HG03066 (cell line): Measurements from ENCODE around the gene CCL18.
"Not testable (repeated sequence)": the region's sequence is repeated elsewhere in the genome, so short reads cannot be mapped to it uniquely, and the experiment has no call there.

Experiments used
- ATAC-seq: cut with Tn5 transposase; IDR thresholded peaks from one replicate; pipeline ENCODE4 v1.9.1; 2021; ENCODE audit warnings: low read depth; ENCODE audit not compliant: unreplicated experiment

CCL18 gene

GRCh38 chr17:36099004-36099403, 34.9 kb downstream of the CCL18 start:
- ATAC-seq, result not testable (repeated sequence)

- peak; percentile 83 for ATAC-seq
Measured at GRCh38 chr17:36103401-36103975, 39.4 kb downstream of the CCL18 start, which contains the start of gene CCL4. Gene CCL4, plus strand, starts transcription at chr17:36103827. Its CDS starts 79 bp downstream, at chr17:36103906.

DNA sequence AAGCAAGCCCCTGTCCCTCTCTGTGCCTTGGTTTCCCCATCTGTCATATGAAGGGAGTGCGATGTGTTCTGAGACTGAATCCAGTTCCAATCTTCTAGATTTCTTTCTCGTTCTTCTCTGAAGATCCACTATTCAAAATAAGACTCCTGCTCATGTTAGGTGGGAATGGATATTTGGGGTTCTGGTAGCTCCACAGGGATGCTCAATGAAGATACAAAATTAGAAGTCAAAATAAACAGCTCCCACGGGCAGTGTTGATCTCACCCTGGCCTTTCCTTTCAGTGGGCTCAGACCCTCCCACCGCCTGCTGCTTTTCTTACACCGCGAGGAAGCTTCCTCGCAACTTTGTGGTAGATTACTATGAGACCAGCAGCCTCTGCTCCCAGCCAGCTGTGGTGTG, 40.2 kb downstream of the CCL18 start:
- ATAC-seq, result not testable (repeated sequence)

DNA sequence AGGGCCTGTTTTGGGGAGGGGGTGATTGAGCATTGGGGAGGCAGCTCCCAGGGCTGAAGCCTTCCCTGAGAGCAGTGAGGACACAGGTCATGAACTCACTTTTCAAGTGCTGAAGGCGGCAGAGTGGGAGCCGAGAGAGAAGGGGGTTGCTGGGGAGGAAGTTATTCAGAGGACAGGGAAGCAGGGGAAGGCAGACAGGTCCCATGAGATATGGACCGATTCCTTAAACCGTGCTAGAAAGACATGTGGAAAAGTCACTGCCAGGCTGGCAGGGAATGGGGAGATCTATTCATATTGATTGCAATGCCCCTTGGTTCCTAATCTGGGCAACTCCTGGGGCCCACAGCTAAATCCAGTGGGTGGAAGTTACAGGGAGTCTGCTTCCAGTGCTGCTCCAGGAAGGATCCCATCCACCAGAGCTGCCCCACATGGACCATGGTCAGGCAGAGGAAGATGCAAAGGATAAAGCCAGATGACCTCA, 40.7 kb downstream of the CCL18 start:
- no peak for ATAC-seq

DNA sequence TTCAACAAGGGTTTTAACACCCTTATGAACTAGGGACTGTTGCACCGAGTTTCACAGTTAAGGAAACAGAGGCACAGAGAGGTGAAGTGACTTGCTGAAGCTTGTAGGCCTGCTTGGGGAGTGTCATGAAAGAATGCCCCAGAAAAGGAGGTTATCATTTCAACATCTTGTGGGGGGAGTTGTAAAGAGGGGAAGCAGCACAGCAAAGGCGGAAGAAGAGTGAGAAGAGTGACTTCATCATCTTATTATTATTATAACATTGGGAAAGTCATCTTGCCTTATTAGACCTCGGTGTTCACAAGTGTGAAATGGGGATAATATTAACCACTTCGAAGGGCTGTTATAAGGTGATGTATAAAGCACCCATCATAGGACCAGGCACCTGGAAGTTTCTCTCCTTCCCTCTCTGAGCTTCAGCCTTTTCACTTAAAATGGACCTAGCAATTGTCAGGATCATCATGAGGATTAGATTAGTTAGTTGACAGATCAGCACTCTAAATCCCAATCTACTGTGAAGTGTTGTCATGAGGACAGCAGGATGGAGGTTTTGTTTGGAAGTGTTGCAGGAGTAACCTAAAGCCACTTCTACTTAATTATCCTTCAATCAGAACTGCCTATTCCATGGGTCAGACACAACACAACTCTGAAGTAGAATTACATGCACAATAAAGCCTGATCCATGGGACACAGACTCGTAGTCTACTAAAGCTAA, 41.9 kb downstream of the CCL18 start:
- no peak for ATAC-seq

DNA sequence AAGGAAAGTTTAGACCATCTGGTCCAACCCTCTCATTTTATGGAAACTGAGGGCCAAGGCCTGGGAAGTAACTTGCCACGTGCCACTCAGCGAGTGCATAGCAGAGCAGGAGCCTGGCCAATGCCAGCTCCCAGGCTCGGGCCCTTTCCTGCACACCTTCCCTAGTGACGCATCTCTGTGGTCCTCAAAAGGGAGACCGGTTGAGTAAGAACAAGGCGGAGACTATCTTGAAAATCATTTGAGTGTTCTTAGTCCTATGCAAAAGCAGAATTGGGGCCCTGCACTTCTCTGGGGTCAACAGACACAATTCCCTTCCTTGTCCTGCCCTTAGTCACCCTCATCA, 42.4 kb downstream of the CCL18 start:
- no peak for ATAC-seq

DNA sequence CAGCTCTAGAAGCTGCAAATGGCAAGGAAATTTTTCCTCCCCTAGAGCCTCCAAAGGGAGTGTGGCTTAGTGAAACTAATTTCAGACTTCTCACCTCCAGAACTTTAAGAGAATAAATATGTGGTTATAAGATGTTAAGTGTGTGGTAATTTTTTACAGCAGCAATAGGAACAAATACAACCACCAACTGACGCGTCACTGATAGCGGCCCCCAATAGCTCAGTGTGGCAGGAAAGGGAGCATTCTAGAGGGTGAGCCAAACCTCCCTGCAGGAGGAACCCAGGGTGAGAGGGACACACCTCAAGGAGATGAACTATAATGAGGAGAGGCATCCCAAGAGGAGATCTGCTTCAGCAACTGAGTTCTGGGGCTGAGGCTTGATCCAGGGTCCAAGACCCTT, 43.6 kb downstream of the CCL18 start:
- no peak for ATAC-seq

DNA sequence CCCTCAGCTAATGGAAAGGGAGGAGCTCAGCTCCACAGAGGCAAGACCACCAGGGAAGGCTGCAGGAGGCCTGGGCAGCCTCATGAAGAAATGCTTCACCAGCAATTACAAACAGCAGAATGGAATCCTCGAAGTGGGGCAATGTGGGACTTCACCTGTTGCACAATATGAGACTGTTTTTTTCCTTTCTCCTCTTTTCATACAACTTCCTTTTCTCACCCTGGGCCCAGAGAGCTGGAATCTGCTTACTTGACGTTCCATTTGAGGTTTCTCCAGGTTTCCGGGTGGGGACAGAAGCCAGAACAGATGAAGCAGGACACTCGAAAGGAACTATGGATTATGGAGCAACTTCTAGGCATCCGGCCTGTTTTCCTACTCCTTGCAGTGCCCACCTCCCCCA, 44.2 kb downstream of the CCL18 start:
- ATAC-seq, result not testable (repeated sequence)

GRCh38 chr17:36111068-36111490, 47.0 kb downstream of the CCL18 start:
- ATAC-seq, result no peak

DNA sequence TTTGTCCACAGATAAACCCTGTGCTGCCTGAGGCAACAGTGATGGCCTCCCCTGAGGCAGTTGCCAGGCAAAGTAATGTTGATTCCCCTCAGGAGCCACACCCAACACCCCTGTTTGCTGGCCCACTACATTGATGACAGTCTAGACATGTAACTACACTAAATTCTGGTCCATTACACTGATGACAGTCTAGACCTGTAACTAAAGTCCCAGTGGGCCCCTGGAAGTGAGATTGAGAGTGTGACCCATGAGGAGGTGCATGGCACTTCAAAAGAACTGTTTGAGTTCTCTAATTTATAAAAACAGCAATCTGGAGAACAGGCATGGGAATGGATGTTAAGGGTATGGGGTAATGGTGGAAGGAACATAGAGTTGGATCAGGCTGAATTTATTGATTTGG, 48.5 kb downstream of the CCL18 start:
- no peak for ATAC-seq

DNA sequence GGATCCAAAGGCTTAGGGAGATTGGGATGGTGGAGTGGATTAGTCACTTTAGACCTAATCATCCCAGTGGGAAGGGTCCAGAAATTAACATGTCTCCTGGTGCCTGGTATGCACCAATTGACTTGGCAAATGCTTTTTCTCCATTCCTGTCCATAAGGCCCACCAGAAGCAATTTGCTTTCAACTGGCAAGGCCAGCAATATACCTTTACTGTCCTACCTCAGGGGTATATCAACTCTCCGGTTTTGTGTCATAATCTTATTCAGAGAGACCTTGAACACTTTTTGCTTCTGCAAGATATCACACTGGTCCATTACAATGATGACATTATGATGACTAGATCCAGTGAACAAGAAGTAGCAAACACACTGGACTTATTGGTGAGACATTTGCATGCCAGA, 49.1 kb downstream of the CCL18 start:
- ATAC-seq, result not testable (repeated sequence)

DNA sequence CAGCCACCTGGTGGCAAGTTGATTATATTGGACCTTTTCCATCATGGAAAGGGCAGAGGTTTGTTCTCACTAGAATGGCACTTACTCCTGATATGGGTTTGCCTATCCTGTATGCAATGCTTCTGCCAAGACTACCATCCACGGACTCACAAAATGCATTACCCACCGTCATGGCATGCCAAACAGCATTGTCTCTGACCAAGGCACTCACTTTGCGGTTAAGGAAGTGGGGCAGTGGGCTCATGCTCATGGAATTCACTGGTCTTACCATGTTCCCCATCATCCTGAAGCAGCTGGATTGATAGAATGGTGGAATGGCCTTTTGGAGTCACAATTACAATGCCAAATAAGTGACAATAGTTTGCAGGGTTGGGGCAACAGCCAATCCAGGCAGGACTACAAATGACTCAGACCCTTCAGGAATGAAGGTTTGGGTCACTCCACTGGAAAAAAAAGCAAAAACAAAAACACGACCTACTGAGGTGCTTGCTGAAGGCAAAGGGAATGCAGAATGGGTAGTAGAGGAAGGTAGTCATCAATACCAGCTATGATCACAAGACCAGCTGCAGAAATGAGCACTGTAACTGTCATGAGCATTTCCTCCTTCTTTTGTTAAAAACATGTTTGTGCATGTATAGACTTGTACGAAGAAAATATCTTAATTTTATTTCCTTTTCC, 51.0 kb downstream of the CCL18 start:
- ATAC-seq, result not testable (repeated sequence)

DNA sequence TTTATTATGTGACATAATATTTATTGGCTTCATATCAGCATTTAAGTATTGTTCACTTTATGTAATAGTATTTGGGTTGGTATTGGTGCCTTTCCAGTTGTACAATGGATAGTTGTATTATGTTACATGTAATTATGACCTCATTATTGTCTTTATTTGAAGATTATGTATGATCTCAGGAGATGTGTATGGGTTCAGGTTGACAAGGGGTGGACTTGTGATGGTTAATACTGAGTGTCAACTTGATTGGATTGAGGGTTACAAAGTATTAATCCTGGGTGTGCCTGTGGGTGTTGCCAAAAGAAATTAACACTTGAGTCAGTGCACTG, 51.5 kb downstream of the CCL18 start:
- ATAC-seq, result not testable (repeated sequence)

GRCh38 chr17:36117505-36118382, 53.7 kb downstream of the CCL18 start:
- ATAC-seq, result no peak

DNA sequence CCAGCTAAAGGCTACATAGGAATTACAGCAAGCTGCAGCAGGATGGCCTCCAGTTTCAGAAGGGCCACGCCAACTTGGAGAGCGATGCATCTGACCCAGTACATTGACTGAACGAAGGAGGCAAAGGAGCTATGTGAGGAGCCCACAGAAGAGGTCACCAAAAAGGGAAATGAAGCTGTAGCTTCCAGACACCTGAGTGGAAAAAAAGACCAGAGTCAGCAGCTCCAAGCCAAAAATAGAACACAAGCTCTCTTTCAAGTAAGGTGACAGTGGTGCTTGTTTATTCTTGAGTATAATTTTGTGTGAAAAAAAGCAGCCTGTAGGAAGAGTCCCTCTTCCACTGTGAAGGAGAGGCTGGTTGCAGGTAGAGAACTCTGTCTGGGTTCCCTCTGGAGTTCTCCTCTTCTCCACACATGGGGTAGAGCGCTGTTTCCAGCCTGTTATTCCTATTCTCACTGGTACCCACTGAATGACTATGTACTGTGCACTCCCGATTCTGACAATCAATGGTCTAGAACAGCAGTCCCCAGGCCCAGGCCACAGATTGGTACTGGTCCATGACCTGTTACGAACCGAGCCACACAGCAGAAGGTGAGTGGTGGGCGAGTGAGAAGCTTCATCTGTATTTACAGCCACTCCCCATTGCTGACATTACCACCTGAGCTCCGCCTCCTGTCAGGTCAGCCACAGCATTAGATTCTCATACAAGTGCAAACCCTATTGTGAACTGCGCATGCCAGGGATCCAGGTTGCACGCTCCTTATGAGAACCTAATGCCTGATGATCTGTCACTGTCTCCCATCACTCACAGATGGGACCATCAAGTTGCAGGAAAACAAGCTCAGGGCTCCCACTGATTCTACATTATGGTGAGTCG, 54.6 kb downstream of the CCL18 start:
- no peak for ATAC-seq

- no peak for ATAC-seq
Measured at GRCh38 chr17:36120221-36120620, 56.1 kb downstream of the CCL18 start.

DNA sequence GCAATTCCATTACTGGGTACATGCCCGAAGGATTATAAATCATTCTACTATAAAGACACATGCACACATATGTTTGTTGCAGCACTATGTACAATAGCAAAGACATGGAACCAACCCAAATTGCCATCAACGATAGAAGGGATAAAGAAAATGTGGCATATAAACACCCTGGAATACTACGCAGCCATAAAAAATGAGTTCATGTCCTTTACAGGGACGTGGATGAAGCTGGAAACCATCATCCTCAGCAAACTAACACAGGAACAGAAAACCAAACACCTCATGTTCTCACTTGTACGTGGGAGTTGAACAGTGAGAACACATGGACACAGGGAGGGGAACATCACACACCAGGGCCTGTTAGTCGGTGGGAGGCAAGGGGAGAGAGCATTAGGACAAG, 57.0 kb downstream of the CCL18 start:
- not testable (repeated sequence) for ATAC-seq
